ENCODE measurements around the gene OSBPL2.

The OSBPL2 gene

DNA sequence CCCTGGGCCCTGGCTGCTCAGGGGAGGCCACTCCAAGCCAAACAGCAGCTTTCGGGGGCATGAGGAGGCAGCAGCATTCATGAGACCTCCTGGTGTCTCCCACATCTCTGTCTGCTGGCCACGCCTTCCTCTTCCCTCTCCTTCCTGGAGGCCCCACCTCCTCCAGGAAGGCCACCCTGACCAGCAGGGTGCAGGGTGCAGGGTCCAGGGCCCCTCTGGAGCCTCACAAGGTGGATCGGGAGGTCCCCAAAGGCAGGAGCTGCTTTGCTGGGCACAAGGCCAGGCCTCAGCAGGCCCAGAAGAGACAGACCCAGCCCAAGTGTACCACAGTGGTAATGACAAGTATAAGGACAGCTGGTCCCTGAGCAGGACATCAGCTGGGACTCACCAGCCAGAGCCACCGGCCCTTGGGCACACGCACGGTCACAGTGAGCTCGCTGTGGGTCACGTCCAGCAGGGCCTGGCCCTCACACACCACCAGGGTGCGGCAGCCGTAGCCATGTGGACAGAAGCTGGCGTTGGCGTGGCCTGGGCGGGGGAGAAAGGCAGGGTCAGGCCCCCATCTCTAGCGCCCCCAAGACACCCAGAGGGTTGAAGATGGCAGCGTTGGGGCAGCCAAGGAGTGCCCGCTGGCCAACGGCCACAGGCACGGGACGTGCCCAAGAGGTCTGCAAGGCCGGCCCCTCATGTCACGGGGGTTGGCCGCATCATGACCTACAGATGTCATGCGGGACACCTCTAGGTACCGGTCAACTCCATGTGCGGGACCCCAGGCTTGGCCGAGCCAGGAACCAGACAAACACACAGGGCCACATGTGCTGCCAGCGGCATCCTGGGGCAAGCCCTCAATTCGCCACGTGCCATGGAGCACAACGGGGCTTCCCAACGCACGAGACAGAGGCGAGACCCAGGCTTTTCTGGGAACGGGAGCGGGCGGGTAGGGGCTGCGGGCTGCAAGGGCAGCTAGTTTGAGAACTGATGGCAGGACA, 91.4 kb downstream of the OSBPL2 start:
- no peak overlapping the region for H3K4me3 ChIP-seq (ENCODE audit: low read length in 2 of 2)
- H3K36me3 ChIP-seq (ENCODE audit: control insufficient read depth in 2 of 2, insufficient read depth in 2 of 2, low read length in 2 of 2) = peaks cover 77 to 82% of the 10 kb centered on the region in 2 donors
- no peak overlapping the region for H3K9ac ChIP-seq (ENCODE audit: low read length in 2 of 2)
- H3K4me1 ChIP-seq (ENCODE audit: control insufficient read depth, insufficient read depth, low read length) = no peaks in the 10 kb centered on the region
- peak overlapping the region; percentile 11 for H3K27ac ChIP-seq (ENCODE audit: low read length)
- no peaks in the 10 kb centered on the region for H3K27me3 ChIP-seq (ENCODE audit: control insufficient read depth in 1 of 2, insufficient read depth in 2 of 2, low read length in 2 of 2)
- H3K9me3 ChIP-seq (ENCODE audit: control insufficient read depth in 2 of 2, low read length in 2 of 2) = no peaks in the 10 kb centered on the region

DNA sequence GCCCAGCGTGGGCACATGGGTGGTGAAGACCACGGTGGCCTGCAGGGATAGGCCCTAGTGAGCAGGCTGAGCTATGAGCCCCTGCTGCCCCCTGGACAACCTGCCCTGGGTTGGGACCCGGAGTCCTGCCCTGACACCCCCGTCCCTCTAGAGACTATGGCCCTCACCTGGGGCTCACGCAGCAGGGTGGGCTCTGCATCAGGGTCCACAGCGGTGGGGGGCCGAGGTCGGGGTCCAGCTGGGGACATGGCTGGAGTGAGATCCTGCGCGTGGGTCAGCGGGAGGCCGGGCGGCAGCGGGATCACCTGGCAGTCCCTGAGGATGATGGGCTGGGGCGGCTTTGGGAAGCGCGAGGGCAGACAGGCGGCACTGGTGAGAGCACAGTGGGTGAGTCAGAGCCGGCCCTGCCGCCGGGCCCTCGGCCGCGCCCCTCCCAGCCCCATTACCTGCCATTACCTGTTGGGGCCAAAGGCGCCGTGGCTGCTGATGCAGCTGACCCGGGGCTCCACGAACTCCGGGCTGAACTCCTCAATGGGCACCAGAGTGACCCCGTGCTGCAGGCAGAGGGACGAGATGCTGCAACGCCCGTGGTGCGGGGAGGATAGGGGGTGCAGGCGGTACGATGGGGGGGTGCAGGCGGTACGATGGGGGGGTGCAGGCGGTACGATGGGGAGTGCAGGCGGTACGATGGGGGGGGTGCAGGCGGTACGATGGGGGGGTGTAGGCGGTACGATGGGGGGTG, 92.4 kb downstream of the OSBPL2 start:
- Histone ChIP-seq H3K27me3 (ENCODE audit: control insufficient read depth in 1 of 2, insufficient read depth in 2 of 2, low read length in 2 of 2) (no peaks in the 10 kb centered on the region), H3K9me3 (ENCODE audit: control insufficient read depth in 2 of 2, low read length in 2 of 2) (no peaks in the 10 kb centered on the region), H3K4me1 (ENCODE audit: control insufficient read depth, insufficient read depth, low read length) (no peaks in the 10 kb centered on the region), H3K9ac (ENCODE audit: low read length in 2 of 2) (no peak overlapping the region), H3K27ac (ENCODE audit: low read length) (peak overlapping the region; percentile 11), H3K36me3 (ENCODE audit: control insufficient read depth in 2 of 2, insufficient read depth in 2 of 2, low read length in 2 of 2) (peaks cover 72 to 82% of the 10 kb centered on the region in 2 donors), H3K4me3 (ENCODE audit: low read length in 2 of 2) (no peak overlapping the region)

DNA sequence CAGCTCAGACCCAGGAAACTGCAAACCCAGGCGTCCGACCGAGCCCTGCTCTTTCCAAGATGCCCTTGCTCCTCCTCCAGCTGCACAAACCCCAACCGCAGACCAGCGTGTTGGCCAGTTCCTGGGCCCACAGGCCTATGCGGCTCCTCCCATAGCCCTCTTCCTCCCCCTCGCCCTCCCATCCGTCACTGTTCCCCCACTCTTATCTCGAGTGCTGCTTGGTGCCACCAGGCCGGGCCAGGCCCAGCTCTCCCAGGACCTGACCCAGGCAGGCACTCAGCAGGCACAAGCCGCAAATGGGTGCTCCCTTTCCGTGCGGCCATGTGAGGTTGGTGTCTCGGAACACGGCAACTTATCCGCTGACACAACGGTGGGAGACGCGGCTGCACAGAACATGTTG, 93.0 kb downstream of the OSBPL2 start:
- no peak overlapping the region for H3K27ac ChIP-seq (ENCODE audit: low read length)
- H3K4me1 ChIP-seq (ENCODE audit: control insufficient read depth, insufficient read depth, low read length) = no peaks in the 10 kb centered on the region
- H3K27me3 ChIP-seq (ENCODE audit: control insufficient read depth in 1 of 2, insufficient read depth in 2 of 2, low read length in 2 of 2) = no peaks in the 10 kb centered on the region
- peaks cover 71 to 84% of the 10 kb centered on the region in 2 donors for H3K36me3 ChIP-seq (ENCODE audit: control insufficient read depth in 2 of 2, insufficient read depth in 2 of 2, low read length in 2 of 2)
- no peak overlapping the region for H3K9ac ChIP-seq (ENCODE audit: low read length in 2 of 2)
- H3K9me3 ChIP-seq (ENCODE audit: control insufficient read depth in 2 of 2, low read length in 2 of 2) = no peaks in the 10 kb centered on the region
- H3K4me3 ChIP-seq (ENCODE audit: low read length in 2 of 2) = no peak overlapping the region

DNA sequence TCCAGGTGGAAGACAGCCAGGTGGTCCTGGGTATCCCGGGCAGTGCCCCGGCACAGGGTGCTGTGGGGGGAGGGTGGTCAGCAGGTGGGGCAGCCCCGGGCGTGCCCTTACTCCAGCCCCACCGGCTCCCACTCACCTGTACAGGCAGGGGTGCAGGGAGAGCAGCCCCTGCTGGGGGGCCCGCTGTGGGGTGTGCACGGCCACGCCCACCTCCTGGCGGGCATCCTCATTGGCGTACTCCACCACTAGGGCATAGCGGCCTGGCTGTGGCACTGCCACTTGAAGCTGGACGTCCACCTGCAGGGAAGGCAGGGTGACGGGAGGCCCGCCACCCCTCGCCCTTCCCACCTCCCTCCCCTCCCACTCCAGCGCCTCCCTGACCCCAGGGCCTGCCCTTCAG, 94.1 kb downstream of the OSBPL2 start:
- Histone ChIP-seq H3K9ac (ENCODE audit: low read length in 2 of 2) (no peak overlapping the region), H3K4me3 (ENCODE audit: low read length in 2 of 2) (no peak overlapping the region), H3K27ac (ENCODE audit: low read length) (no peak overlapping the region), H3K36me3 (ENCODE audit: control insufficient read depth in 2 of 2, insufficient read depth in 2 of 2, low read length in 2 of 2) (peaks cover 71 to 84% of the 10 kb centered on the region in 2 donors), H3K9me3 (ENCODE audit: control insufficient read depth in 2 of 2, low read length in 2 of 2) (no peaks in the 10 kb centered on the region), H3K4me1 (ENCODE audit: control insufficient read depth, insufficient read depth, low read length) (no peaks in the 10 kb centered on the region), H3K27me3 (ENCODE audit: control insufficient read depth in 1 of 2, insufficient read depth in 2 of 2, low read length in 2 of 2) (no peaks in the 10 kb centered on the region)

DNA sequence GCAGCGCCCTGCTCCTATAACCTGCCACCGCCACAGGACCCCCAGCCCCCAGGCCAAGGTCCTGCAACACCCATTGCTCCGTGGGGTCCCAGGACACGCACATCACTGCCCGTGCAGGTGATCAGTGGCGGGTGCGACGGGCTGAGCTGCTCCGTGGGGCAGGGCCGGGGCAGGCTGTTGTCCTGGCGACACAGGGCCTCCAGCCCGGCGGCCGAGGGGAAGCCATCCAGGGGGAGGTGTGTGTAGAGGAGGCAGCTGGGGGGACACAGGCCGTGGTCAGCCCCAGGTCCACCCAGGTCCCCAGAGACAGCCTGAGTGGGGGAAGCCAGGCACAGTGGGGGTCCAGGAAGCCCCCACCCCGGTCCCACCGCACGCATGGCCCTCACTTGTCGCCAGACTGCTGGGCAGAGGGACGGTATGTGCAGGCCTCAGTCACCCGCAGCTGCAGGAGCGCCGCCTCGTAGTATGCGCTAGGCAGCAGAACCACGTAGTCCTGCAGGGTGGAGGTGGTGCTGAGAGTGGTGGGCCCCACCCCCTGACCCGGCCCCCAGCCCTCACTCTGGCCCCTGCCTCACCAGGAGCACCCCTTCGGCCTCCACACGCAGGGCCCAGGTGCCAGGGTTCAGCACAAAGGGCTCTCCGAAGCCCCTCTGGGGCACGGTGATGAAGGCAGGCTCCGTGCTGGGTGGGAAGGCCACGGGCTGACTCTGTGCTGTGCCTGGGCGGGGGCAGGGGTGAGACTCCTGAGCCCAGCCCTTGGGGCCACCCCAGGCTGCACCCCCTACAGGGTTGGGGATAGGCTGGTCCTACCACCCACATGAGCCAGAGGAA, 94.9 kb downstream of the OSBPL2 start:
- no peak overlapping the region for H3K27ac ChIP-seq (ENCODE audit: low read length)
- H3K36me3 ChIP-seq (ENCODE audit: control insufficient read depth in 2 of 2, insufficient read depth in 2 of 2, low read length in 2 of 2) = peaks cover 71 to 85% of the 10 kb centered on the region in 2 donors
- H3K9me3 ChIP-seq (ENCODE audit: control insufficient read depth in 2 of 2, low read length in 2 of 2) = no peaks in the 10 kb centered on the region
- H3K27me3 ChIP-seq (ENCODE audit: control insufficient read depth in 1 of 2, insufficient read depth in 2 of 2, low read length in 2 of 2) = no peaks in the 10 kb centered on the region
- H3K9ac ChIP-seq (ENCODE audit: low read length in 2 of 2) = no peak overlapping the region
- no peaks in the 10 kb centered on the region for H3K4me1 ChIP-seq (ENCODE audit: control insufficient read depth, insufficient read depth, low read length)
- H3K4me3 ChIP-seq (ENCODE audit: low read length in 2 of 2) = no peak overlapping the region

DNA sequence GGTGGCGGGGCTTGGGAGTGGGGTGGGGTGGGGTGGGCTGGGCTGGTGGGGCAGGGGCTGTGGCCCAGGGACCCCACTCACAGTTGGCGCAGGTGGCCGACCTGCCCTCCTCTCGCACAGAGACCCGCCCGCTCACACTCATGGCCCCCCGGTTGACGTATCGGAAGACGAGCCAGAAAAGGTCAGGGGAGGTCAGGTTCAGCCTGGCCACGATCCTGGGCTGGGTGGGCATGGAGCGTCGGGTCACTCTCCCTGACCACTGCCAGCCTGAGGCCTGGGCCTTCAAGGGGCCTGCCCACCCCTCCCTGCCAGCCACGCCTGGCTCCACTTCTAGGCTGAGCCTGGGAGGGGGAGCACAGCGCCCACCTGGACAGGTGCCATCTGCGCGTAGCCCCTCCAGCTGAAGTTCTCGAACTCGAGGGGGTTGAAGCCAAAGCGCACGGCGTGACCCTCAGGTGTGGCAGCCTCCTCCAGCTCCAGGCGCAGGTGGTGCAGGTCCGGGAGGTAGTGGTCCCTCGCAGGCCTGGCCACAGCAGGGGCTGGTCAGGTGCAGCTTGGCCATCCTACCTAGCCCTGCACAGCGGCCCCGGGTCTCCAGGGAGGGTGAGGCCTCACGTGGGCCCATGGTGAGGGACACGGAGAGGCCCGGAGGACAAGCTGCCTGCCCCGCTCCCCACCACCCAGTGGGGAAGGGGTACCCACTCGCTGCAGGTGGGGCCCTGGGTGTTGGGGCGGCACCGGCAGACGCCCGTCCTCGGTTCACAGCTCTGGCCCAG, 95.7 kb downstream of the OSBPL2 start:
- Histone ChIP-seq H3K27me3 (ENCODE audit: control insufficient read depth in 1 of 2, insufficient read depth in 2 of 2, low read length in 2 of 2) (no peaks in the 10 kb centered on the region), H3K36me3 (ENCODE audit: control insufficient read depth in 2 of 2, insufficient read depth in 2 of 2, low read length in 2 of 2) (peaks cover 68 to 80% of the 10 kb centered on the region in 2 donors), H3K4me1 (ENCODE audit: control insufficient read depth, insufficient read depth, low read length) (no peaks in the 10 kb centered on the region), H3K9me3 (ENCODE audit: control insufficient read depth in 2 of 2, low read length in 2 of 2) (no peaks in the 10 kb centered on the region), H3K27ac (ENCODE audit: low read length) (no peak overlapping the region), H3K4me3 (ENCODE audit: low read length in 2 of 2) (no peak overlapping the region), H3K9ac (ENCODE audit: low read length in 2 of 2) (no peak overlapping the region)

DNA sequence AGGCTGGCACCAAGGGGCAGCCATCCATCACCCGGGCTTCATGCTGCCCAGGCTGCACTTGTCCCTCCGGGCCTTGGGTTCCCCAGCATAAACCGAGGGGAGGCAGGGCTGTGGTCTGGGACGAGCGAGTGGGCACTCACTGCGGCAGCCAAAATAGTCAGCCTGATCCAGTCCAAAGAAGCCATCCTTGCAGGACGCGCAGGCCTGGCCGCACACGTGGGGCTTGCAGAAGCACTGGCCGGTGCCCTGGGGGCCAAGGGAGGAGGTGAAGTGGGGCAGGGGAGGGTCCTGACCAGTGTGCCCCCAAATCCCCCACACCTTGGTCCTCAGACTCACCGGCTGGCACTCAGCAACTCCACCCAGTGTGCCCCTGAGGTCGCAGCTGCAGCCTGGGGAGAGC, 96.6 kb downstream of the OSBPL2 start:
- no peak overlapping the region for H3K4me3 ChIP-seq (ENCODE audit: low read length in 2 of 2)
- H3K36me3 ChIP-seq (ENCODE audit: control insufficient read depth in 2 of 2, insufficient read depth in 2 of 2, low read length in 2 of 2) = peaks cover 64 to 77% of the 10 kb centered on the region in 2 donors
- no peak overlapping the region for H3K27ac ChIP-seq (ENCODE audit: low read length)
- H3K9ac ChIP-seq (ENCODE audit: low read length in 2 of 2) = no peak overlapping the region
- H3K9me3 ChIP-seq (ENCODE audit: control insufficient read depth in 2 of 2, low read length in 2 of 2) = no peaks in the 10 kb centered on the region
- no peaks in the 10 kb centered on the region for H3K27me3 ChIP-seq (ENCODE audit: control insufficient read depth in 1 of 2, insufficient read depth in 2 of 2, low read length in 2 of 2)
- no peaks in the 10 kb centered on the region for H3K4me1 ChIP-seq (ENCODE audit: control insufficient read depth, insufficient read depth, low read length)

DNA sequence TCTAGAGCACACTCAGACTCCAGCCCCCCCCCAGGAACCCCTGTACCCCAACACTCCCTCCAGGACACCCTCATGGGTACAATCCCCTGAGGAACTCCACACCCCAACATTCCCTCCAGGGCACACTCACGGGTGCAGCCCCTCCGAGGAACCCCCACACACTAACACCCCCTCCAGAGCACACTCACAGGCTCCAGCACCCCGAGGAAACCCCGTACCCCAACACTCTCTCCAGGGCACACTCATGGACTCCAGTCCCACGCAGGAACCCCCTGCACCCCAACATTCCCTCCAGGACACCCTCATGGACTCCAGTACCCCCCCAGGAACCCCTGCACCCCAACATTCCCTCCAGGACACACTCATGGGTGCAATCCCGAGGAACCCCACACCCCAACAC, 97.2 kb downstream of the OSBPL2 start:
- Histone ChIP-seq H3K4me1 (ENCODE audit: control insufficient read depth, insufficient read depth, low read length) (no peaks in the 10 kb centered on the region), H3K9me3 (ENCODE audit: control insufficient read depth in 2 of 2, low read length in 2 of 2) (no peaks in the 10 kb centered on the region), H3K36me3 (ENCODE audit: control insufficient read depth in 2 of 2, insufficient read depth in 2 of 2, low read length in 2 of 2) (peaks cover 60 to 71% of the 10 kb centered on the region in 2 donors), H3K9ac (ENCODE audit: low read length in 2 of 2) (no peak overlapping the region), H3K27ac (ENCODE audit: low read length) (no peak overlapping the region), H3K27me3 (ENCODE audit: control insufficient read depth in 1 of 2, insufficient read depth in 2 of 2, low read length in 2 of 2) (no peaks in the 10 kb centered on the region), H3K4me3 (ENCODE audit: low read length in 2 of 2) (no peak overlapping the region)

DNA sequence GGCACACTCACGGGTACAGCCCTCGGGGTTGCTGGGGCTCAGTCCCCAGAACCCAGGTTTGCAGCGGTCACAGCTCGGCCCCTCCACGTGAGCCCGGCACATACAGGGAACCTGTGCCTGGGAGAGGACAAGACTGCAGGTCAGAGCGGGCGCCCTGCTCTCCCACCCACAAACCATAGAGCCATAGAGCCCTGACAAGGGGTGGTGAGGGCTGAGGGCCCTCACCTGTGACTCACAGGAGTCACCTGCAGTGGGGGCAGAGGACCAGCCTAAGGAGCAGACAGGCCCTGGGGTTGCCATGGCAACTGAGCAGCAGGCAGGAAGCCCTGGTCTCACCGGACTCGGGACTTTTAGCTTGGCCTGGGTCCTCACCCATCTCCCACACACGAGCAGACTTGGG, 98.0 kb downstream of the OSBPL2 start:
- H3K9me3 ChIP-seq (ENCODE audit: control insufficient read depth in 2 of 2, low read length in 2 of 2) = no peaks in the 10 kb centered on the region
- H3K27ac ChIP-seq (ENCODE audit: low read length) = peak overlapping the region; percentile 37
- no peak overlapping the region for H3K9ac ChIP-seq (ENCODE audit: low read length in 2 of 2)
- H3K4me3 ChIP-seq (ENCODE audit: low read length in 2 of 2) = no peak overlapping the region
- H3K4me1 ChIP-seq (ENCODE audit: control insufficient read depth, insufficient read depth, low read length) = no peaks in the 10 kb centered on the region
- H3K27me3 ChIP-seq (ENCODE audit: control insufficient read depth in 1 of 2, insufficient read depth in 2 of 2, low read length in 2 of 2) = no peaks in the 10 kb centered on the region
- H3K36me3 ChIP-seq (ENCODE audit: control insufficient read depth in 2 of 2, insufficient read depth in 2 of 2, low read length in 2 of 2) = peaks cover 59 to 69% of the 10 kb centered on the region in 2 donors

Data from stomach smooth muscle (tissue), 2 donors.